ENCODE measurements around the gene PRXL2A.

PRXL2A gene

DNA sequence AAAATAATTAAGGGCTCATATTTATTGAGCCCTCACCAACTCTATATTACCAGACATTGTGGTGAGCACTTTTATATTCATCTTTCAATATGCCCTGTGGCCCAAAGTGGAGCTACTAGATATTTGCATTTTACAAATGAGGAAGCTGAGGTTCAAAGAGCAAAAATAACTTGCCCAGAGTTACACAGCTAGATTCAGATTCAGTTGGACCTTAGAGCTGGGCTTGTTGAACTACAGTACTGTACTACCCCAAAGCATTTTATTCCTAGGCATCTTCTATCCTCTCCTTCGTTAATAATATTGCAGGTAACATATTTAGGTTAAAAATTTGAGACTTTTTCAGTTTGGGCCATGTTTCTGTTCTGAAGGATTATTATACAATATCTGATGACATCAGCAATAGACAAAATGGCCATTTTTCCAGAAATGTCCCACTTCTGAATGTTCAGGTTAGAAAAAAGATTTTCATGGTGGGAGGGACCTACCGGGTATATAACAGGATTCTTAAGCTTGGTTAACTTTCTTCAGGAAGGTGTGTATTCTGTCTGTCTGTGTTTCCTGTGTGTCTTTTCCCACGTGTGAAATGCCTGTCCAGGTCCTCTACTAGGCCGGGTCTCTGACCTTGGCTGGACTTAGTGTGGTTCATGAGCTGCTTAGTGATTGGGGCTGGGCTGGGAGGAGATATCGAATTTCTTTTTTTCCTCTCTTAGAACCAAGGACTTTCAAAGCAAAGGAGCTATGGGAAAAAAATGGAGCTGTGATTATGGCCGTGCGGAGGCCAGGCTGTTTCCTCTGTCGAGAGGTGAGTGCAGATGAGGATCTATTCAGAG is 13.6 kb downstream of the PRXL2A start:
- TF ChIP-seq MYC (IDR thresholded peaks at IDR 0.05; ENCODE audit: low read depth, low read length) (no peak), POLR2A (IDR thresholded peaks at IDR 0.05; ENCODE audit: extremely low read depth, insufficient read length) (no peak)
- TF ChIP-seq, protein P1, sequence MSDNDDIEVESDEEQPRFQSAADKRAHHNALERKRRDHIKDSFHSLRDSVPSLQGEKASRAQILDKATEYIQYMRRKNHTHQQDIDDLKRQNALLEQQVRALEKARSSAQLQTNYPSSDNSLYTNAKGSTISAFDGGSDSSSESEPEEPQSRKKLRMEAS (IDR thresholded peaks at IDR 0.05; ENCODE audit: low read depth, low read length): no peak
- DNase-seq (ENCODE audit: low read depth): peak; percentile 26
- no peak overlapping the region for H3K4me3 ChIP-seq (ENCODE audit: low read depth, low read length)

DNA sequence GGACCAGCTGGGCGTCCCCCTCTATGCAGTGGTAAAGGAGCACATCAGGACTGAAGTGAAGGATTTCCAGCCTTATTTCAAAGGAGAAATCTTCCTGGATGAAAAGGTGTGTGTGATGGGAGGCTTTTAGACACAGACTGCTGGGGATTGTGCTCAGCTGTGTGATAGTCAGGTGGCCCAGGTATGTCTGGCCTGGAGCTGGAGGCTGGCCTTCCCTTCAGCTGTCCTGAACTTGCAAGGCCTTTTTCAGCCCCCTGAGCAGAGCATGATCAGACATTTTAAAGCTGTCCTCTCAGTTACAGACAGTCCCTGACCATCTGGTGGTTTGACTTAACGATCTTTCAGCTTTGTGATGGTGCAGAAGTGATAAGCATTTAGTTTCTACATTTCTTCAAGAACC is 17.6 kb downstream of the PRXL2A start:
- TF ChIP-seq, protein P2, sequence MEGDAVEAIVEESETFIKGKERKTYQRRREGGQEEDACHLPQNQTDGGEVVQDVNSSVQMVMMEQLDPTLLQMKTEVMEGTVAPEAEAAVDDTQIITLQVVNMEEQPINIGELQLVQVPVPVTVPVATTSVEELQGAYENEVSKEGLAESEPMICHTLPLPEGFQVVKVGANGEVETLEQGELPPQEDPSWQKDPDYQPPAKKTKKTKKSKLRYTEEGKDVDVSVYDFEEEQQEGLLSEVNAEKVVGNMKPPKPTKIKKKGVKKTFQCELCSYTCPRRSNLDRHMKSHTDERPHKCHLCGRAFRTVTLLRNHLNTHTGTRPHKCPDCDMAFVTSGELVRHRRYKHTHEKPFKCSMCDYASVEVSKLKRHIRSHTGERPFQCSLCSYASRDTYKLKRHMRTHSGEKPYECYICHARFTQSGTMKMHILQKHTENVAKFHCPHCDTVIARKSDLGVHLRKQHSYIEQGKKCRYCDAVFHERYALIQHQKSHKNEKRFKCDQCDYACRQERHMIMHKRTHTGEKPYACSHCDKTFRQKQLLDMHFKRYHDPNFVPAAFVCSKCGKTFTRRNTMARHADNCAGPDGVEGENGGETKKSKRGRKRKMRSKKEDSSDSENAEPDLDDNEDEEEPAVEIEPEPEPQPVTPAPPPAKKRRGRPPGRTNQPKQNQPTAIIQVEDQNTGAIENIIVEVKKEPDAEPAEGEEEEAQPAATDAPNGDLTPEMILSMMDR (IDR thresholded peaks at IDR 0.05; ENCODE audit: low read depth, low read length): no peak
- TF ChIP-seq POLR2A (IDR thresholded peaks at IDR 0.05; ENCODE audit: extremely low read depth, insufficient read length): no peak
- no peak for TF ChIP-seq MYC (IDR thresholded peaks at IDR 0.05; ENCODE audit: low read depth, low read length)
- TF ChIP-seq, protein P1 (IDR thresholded peaks at IDR 0.05; ENCODE audit: low read depth, low read length): no peak
- DNase-seq (ENCODE audit: low read depth): no peak
- H3K4me3 ChIP-seq (ENCODE audit: low read depth, low read length): no peak overlapping the region

DNA sequence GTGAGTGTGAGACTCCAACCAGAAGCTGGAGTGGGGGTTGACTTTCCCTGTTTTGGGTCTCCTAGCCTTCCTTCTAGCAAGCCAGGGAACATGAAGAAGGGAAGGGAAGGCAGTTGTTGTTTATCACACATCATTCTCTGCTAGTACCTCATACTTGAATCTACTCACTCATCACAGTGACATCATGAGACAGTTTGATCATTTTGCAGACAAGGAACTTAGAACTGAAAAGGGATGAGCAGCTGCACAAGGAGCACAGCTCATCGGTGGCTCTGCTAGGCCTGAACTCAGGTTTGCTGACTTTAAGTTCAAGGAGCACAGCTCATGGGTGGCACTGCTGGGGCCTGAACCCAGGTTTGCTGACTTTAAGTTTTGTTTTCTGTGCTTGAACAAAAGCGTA is 19.2 kb downstream of the PRXL2A start:
- H3K4me3 ChIP-seq (ENCODE audit: low read depth, low read length): no peak overlapping the region
- no peak for DNase-seq (ENCODE audit: low read depth)
- TF ChIP-seq, protein P2 (IDR thresholded peaks at IDR 0.05; ENCODE audit: low read depth, low read length): no peak
- TF ChIP-seq MYC (IDR thresholded peaks at IDR 0.05; ENCODE audit: low read depth, low read length) (no peak), POLR2A (IDR thresholded peaks at IDR 0.05; ENCODE audit: extremely low read depth, insufficient read length) (no peak)
- TF ChIP-seq, protein P1 (IDR thresholded peaks at IDR 0.05; ENCODE audit: low read depth, low read length): no peak

DNA sequence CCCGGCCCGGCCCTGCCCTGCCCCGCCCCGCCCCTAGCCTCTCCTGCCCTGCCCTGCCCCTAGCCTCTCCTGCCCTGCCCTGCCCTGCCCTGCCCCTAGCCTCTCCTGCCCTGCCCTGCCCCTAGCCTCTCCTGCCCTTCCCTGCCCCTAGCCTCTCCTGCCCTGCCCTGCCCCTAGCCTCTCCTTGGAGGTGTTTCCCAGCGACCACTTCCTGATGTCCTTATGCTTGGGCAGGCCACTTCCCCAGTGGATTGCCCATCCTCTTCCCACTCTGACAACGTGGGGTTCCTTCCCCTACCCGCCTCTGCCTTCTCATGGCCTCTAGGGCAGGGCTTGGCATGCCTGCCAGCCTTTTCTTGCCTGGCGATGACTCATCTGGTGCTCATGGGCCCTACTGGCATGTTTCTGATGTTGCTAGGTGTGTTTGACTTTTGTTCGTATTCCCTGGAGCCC is 21.2 kb downstream of the PRXL2A start:
- no peak overlapping the region for H3K4me3 ChIP-seq (ENCODE audit: low read depth, low read length)
- no peak for TF ChIP-seq MYC (IDR thresholded peaks at IDR 0.05; ENCODE audit: low read depth, low read length)
- no peak for TF ChIP-seq POLR2A (IDR thresholded peaks at IDR 0.05; ENCODE audit: extremely low read depth, insufficient read length)
- no peak for DNase-seq (ENCODE audit: low read depth)

DNA sequence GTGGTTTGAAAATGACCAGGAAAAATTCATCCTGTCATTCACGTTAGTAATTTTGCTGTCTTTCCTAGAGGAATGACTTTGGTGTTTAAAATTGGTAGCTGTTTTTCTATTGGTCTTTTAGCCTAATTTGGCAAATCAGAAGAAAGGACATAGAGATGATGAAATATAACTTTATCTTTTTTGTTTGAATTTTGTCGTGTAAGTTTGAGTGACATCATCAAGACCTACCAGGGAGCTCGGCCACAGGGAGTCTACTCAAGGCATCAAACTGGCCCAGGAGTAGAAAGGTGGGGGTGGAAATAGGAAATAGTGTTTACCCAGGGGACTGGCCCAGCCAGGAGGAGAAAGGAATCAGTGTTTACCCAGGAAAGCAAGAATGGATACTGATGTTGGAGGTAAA is 24.8 kb downstream of the PRXL2A start:
- DNase-seq (ENCODE audit: low read depth): no peak
- TF ChIP-seq, protein P1 (IDR thresholded peaks at IDR 0.05; ENCODE audit: low read depth, low read length): no peak
- TF ChIP-seq POLR2A (IDR thresholded peaks at IDR 0.05; ENCODE audit: extremely low read depth, insufficient read length): no peak
- no peak for TF ChIP-seq MYC (IDR thresholded peaks at IDR 0.05; ENCODE audit: low read depth, low read length)
- TF ChIP-seq, protein P2 (IDR thresholded peaks at IDR 0.05; ENCODE audit: low read depth, low read length): no peak
- no peak overlapping the region for H3K4me3 ChIP-seq (ENCODE audit: low read depth, low read length)

DNA sequence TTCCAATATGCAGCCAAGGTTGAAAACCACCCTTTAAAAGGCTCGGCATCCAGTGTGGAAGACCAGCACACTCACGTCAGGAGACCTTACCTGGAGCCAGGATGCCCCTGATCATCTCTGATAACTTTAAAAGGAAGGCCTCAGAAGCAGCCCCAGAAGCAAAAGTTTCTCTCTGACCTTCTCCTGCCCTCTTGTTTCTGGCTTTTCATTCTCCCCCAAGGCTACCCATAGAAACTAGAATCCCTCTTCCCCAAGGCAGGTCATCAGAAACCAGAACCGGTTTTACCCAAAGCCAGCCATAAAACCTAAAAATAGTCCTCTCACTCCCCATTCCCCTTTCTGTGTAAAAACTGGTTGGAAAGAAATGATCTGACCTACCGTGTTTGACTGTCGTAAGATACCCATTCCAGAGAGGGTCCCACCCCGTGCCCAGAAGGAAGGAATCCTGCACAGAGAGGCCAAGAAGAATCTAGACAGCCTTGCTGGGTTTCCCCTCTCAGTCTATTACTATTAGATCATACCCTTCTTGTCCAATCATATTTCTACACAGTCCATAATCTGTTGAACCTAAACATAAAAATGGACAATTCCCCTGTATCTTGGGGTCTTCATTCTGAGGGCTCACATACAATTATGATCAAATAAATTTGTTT is 28.2 kb downstream of the PRXL2A start:
- DNase-seq (ENCODE audit: low read depth): no peak
- H3K4me3 ChIP-seq (ENCODE audit: low read depth, low read length): no peak overlapping the region
- TF ChIP-seq, protein P1 (IDR thresholded peaks at IDR 0.05; ENCODE audit: low read depth, low read length): no peak
- TF ChIP-seq, protein P2 (IDR thresholded peaks at IDR 0.05; ENCODE audit: low read depth, low read length): no peak
- no peak for TF ChIP-seq POLR2A (IDR thresholded peaks at IDR 0.05; ENCODE audit: extremely low read depth, insufficient read length)
- no peak for TF ChIP-seq MYC (IDR thresholded peaks at IDR 0.05; ENCODE audit: low read depth, low read length)
